GM12878 (cell line): ENCODE results near the gene INSIG2. TPM values are rescaled to one million over a fixed set of nuclear protein-coding genes. Genes with fewer than 3 reads are reported as not detected.

ENCODE experiments used
- ATAC-seq: fragments of 200-7000 bp; cut with Tn5 transposase; 3 replicates; pipeline ENCODE4 v1.9.1; 2020; ENCODE audit warnings: mild to moderate bottlenecking, moderate library complexity
- BruUV-seq: library from RNA; stranded (reverse); fragments of 400-500 nt; replicated peaks from 2 replicates; lab custom pipeline; 2021; lab: Mats Ljungman, UMichigan
- CTCF ChIA-PET: fragments of 300-600 bp; sonication (Branson Sonifier 250); formaldehyde crosslinking; extraction: SDS; loops from one replicate; lab custom pipeline; 2021; ENCODE audit warnings: inconsistent platforms; lab: Yijun Ruan, JAX
- POLR2A ChIA-PET: fragments of 350-600 bp; formaldehyde crosslinking; extraction: SDS; loops from one replicate; lab custom pipeline; 2021; ENCODE audit warnings: inconsistent platforms; lab: Charles Lee
- RAD21 ChIA-PET: fragments of 300-600 bp; sonication (Branson Sonifier 250); formaldehyde crosslinking; loops from one replicate; lab custom pipeline; 2023; ENCODE audit warnings: antibody characterized with exemption; ENCODE audit not compliant: unreplicated experiment; lab: Charles Lee
- SMC1A ChIA-PET: fragments of 300-600 bp; sonication (Branson Sonifier 250); formaldehyde crosslinking; loops from one replicate; lab custom pipeline; 2023; ENCODE audit not compliant: unreplicated experiment, uncharacterized antibody; lab: Charles Lee
- DNase-seq: peaks from one replicate; pipeline ENCODE4 v3.0.0-alpha.2; 2011; ENCODE audit warnings: low read depth, low spot score
- FAIRE-seq: peaks from 3 replicates; lab custom pipeline; 2011; peaks lifted over from hg19 to GRCh38; lab: Jason Lieb, UNC
- H2AFZ ChIP-seq: 2 replicates; pipeline ENCODE4 v1.6.0; 2011; ENCODE audit warnings: low read depth, low read length, control low read depth; ENCODE audit not compliant: control insufficient read depth
- H3K27ac ChIP-seq: 2 replicates; pipeline ENCODE4 v1.5.1; 2011; ENCODE audit warnings: control low read depth; ENCODE audit not compliant: control insufficient read depth, insufficient read depth
- H3K27me3 ChIP-seq, 2 experiments: replicated peaks in 1 of 2; 2 replicates each; pipeline versions ENCODE4 v1.6.0 to v1.6.1; 2011; ENCODE audit warnings: low read length in 1 of 2; ENCODE audit not compliant: control insufficient read depth in 2 of 2, insufficient read depth in 2 of 2
- H3K36me3 ChIP-seq, 2 experiments: 2 replicates each; pipeline ENCODE4 v1.5.1; 2011; ENCODE audit warnings: low read length in 1 of 2; ENCODE audit not compliant: control insufficient read depth in 2 of 2, insufficient read depth in 2 of 2
- H3K4me1 ChIP-seq: 2 replicates; pipeline ENCODE4 v1.6.1; 2011; ENCODE audit warnings: mild to moderate bottlenecking, low read length, moderate library complexity, mixed read lengths; ENCODE audit not compliant: control insufficient read depth, insufficient read depth
- H3K4me2 ChIP-seq: 2 replicates; pipeline ENCODE4 v1.6.0; 2011; ENCODE audit warnings: control low read depth; ENCODE audit not compliant: control insufficient read depth, insufficient read depth
- H3K4me3 ChIP-seq: fragments of 200-600 bp; sonication (generic); 2 replicates; pipeline ENCODE4 v1.5.1; 2016
- H3K79me2 ChIP-seq: 2 replicates; pipeline ENCODE4 v1.6.0; 2011; ENCODE audit warnings: low read length; ENCODE audit not compliant: control insufficient read depth, insufficient read depth
- H3K9ac ChIP-seq: 2 replicates; pipeline ENCODE4 v1.8.0; 2011; ENCODE audit warnings: low read length, control low read depth, mixed read lengths; ENCODE audit not compliant: control insufficient read depth, insufficient read depth
- H3K9me3 ChIP-seq: replicated peaks from 3 replicates; pipeline ENCODE4 v1.5.1; 2011; ENCODE audit warnings: mild to moderate bottlenecking, low read length; ENCODE audit not compliant: control insufficient read depth, insufficient read depth
- H4K20me1 ChIP-seq: 2 replicates; pipeline ENCODE4 v1.6.0; 2011; ENCODE audit not compliant: control insufficient read depth, insufficient read depth
- DPF2 ChIP-seq: fragments of 450-650 bp; IDR thresholded peaks from 2 replicates; pipeline ENCODE4 v1.6.1; 2017; ENCODE audit warnings: mild to moderate bottlenecking
- JUNB ChIP-seq: IDR thresholded peaks from 2 replicates; pipeline ENCODE4 v1.6.1; 2016; ENCODE audit warnings: antibody characterized with exemption, mild to moderate bottlenecking
- MTA2 ChIP-seq: fragments of 450-650 bp; IDR thresholded peaks from 2 replicates; pipeline ENCODE4 v1.6.1; 2016; ENCODE audit warnings: low read depth, mild to moderate bottlenecking, moderate library complexity
- ZSCAN29 ChIP-seq: fragments of 450-650 bp; IDR thresholded peaks from 2 replicates; pipeline ENCODE4 v1.6.1; 2017; ENCODE audit warnings: mild to moderate bottlenecking, moderate library complexity
- WGBS: methylation state at CpG from one replicate; pipeline ENCODE4 v1.1.6; 2016; ENCODE audit warnings: low lambda C conversion rate; ENCODE audit not compliant: insufficient replicate concordance, insufficient coverage; ENCODE audit errors: missing lambda C conversion rate; 5-methylcytosine and 5-hydroxymethylcytosine counted together
- in situ Hi-C: fragments of 300-500 bp; cut with MboI; formaldehyde crosslinking; loops from 9 replicates; pipeline ENCODE4 v1.14.3; 2018; ENCODE audit warnings: mixed read lengths
- intact Hi-C: fragments of 100-400 bp; cut with micrococcal nuclease; formaldehyde crosslinking; loops from one replicate; pipeline ENCODE4 v1.14.2; 2022; ENCODE audit not compliant: unreplicated experiment
- polyA plus RNA-seq, 11 experiments: library from polyadenylated mRNA; depleted of rRNA in 4 of 11; unstranded in 6 of 11; stranded (reverse) in 5 of 11; fragments of >200 nt; fragmentation: Nextera tagmentation in 4 of 11; fragmentation: Illumina TruSeq in 1 of 11; extraction: Ambion mirVana in 4 of 11; extraction: Trizol in 1 of 11; gene quantifications; 1 replicate in 1 of 11; 2 replicates in 10 of 11; pipeline versions ENCODE4 v1.2.1 to v1.2.3, GENCODE V29; 2011 to 2016; ENCODE audit warnings: inconsistent platforms in 2 of 11, missing spikeins in 2 of 11, low read depth in 1 of 11
- total RNA-seq, 4 experiments: library from RNA; depleted of rRNA in 3 of 4; stranded (reverse); fragments of >200 nt in 3 of 4; fragmentation: Illumina TruSeq in 1 of 4; extraction: Trizol in 1 of 4; gene quantifications; 2 replicates each; pipeline versions ENCODE4 v1.2.1 to v1.2.3, GENCODE V29; 2013 to 2021

The INSIG2 gene
- total and polyA plus RNA-seq, 10 of the 15 experiments (the other 5 are each of a cell fraction or from before 2014, with no cell fraction given), result 4.9 to 92.7 (median 12.0) TPM

DNA sequence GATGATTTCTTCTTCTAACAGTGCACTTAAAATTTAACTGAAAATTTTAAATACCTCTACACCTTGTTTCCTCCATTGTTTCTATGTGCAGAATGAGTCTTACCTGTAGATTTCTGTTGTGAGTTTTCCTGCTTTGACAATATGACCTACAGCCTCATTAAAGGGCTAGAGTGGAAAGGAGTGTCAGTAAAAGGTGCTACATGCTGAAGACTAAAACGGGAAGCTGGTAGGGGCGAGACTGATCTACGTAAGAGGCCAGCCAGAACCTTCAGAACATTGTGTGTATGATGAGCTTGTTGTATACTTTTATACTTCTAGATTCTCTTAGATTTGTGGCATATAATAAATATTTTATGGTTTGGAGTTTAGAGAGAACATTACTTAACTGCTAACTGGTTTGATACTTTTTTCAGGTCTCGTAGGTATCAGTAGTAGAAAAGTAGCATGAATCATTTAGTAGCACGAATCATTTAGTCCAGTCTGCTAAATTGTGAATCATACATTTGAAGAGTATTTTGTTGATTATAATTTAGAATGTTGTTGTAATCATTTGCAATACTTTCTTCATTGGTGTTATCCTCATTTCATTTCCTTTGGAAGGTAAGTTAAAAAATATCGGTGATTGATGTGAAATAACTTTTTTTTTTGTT is 14.3 kb downstream of the INSIG2 start:
- Histone ChIP-seq H3K27ac (no peak overlapping the region), H3K4me2 (no peak overlapping the region), H2AFZ (no peak overlapping the region), H3K4me3 (no peak overlapping the region), H3K4me1 (peaks cover 22% of the 10 kb centered on the region), H4K20me1 (no peaks in the 10 kb centered on the region), H3K27me3 (no peaks in the 10 kb centered on the region), H3K79me2 (peaks cover 7% of the 10 kb centered on the region), H3K36me3 (peaks cover 1 to 11% of the 10 kb centered on the region in 2 experiments; a peak in 2 of 4 replicates), H3K9ac (no peak overlapping the region), H3K9me3 (no peaks in the 10 kb centered on the region)
- BruUV-seq, result no TSS peak
- ChIA-PET SMC1A (interaction anchor here (0.7 to 2.9 kb wide), 5 partner anchors 8 to 43 kb away, joined by 3 to 19 read pairs (median 15); no protein-coding TSS in a partner anchor), RAD21 (interaction anchor here (0.6 to 0.7 kb wide), 2 partner anchors 13 to 46 kb away, joined by 3 read pairs; no protein-coding TSS in a partner anchor), POLR2A (interaction anchor here (1.0 to 3.6 kb wide), 2 partner anchors 8 to 13 kb away, joined by 3 to 24 read pairs; partner anchors contain the start of gene INSIG2), CTCF (interaction anchor here (1.0 to 1.5 kb wide), 3 partner anchors 14 to 55 kb away, joined by 4 to 5 read pairs (median 5); partner anchors contain the start of gene INSIG2)
- intact Hi-C loops (no loop called here), in situ Hi-C loops (no loop called here)
- ATAC-seq (no peak), DNase-seq (no peak), FAIRE-seq (no peak)
- TF ChIP-seq JUNB (no peak), MTA2 (no peak), DPF2 (no peak), ZSCAN29 (no peak)
- WGBS, result 82% methylated on average over 6 of the region's 6 CpGs
